ENCODE measurements around the gene NRBF2.

- TF ChIP-seq POLR2A (IDR thresholded peaks at IDR 0.05; ENCODE audit: low read depth, low read length) = no peak
- no peak for TF ChIP-seq POLR2AphosphoS5 (IDR thresholded peaks at IDR 0.05; ENCODE audit: low read depth, low read length)
Observed at GRCh38 chr10:63155388-63156020, 22.4 kb downstream of the NRBF2 start.
